ENCODE data around the gene STOM.

DNA sequence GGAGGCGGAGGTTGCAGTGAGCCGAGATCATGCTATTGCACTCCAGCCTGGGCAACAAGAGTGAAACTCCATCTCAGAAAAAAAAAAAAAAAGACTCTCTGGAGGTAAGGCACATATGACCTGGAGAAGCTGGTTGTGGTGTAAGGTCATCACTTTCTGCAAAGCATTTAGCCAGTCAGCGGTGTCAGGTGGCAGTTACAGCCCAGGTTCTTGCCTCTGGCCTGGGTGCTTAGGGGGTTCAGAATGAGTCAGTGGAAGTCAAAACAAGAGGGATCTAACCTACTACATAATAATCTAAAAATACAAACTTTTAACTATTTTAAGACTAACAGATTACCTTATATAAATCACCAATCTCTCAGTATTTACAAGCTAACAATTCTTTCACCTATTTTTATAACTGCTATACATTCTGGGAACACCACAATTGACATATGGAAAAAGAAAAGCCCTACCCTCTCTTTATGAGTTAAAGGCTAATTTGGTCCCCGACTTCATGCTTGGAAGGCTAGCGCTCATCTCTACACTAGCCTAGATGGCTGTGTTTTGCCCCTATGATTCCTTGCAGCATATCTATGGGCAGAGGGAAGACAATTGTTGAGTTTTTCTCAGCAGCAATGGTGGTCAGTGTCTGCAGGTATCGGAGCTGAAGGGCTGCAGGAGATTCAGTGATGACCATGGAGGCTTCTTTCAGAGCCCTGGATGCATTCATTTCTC is 29.2 kb downstream of the STOM start:
- TF ChIP-seq RXRA (IDR thresholded peaks at IDR 0.05; ENCODE audit: borderline replicate concordance, low read depth) = no peak
- TF ChIP-seq PBX3 (IDR thresholded peaks at IDR 0.05) = no peak
- TF ChIP-seq IRF3 (IDR thresholded peaks at IDR 0.05; ENCODE audit: low read depth, low read length) = no peak
- TF ChIP-seq POLR2AphosphoS5 (IDR thresholded peaks at IDR 0.05; ENCODE audit: low read depth, low read length) = no peak
- TF ChIP-seq MAX (IDR thresholded peaks at IDR 0.05; ENCODE audit: low read depth) = no peak
